Measurements from ENCODE around the gene RFX8.

Gene RFX8

DNA sequence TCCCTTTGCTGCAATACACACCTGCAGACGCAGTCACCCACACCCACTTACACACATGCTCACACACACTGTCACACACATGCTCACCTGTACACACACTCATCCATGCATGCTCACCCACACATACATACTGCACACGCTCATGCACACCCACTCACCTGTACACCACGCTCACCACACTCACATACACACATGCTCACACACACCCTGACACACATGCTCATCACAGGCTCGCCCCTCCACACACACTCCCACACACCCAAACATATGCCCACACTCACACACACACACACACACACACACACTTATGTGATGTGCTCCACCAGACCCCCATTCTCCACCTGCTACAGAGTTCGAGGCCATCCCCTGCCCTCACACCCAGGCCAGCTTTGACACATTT, 64.8 kb downstream of the RFX8 start:
- DNase-seq (ENCODE audit: low spot score), result no peak

DNA sequence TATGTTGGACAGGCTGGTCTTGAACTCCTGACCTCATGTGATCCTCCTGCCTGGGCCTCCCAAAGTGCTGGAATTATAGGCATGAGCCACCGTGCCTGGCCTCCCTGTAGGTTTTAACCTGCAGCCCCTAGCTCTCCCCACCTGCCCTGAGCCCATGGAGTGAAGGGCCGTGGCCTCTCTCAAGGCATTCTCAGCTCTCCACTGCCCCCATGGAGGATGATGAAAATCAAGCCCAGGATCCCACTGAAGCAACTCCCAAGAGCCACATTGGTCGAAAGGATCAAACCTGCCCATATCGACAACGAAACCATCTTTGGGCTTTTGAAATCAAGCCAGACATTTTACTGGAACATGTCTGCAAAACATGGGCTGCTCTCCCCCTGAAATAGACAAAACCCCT, 65.2 kb downstream of the RFX8 start:
- DNase-seq (ENCODE audit: low spot score), result no peak

DNA sequence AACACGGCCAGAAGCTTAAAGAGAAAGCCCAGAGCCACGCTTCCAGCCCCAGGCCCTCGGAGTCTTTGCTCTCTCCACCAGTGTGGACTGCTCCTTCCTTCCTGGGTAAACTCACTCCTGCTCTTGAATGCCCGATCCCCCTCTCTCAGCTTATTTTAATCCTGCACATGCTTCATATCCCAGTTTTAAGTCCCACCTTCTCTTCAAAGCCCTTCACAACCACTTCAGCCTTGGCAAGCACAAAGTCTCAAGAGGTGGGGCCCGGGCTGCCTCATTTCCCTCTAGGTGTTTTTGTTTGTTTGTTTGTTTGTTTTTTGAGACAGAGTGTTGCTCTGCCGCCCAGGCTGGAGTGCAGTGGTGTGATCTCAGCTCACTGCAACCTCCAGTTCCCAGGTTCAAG, 66.0 kb downstream of the RFX8 start:
- no peak for DNase-seq (ENCODE audit: low spot score)

DNA sequence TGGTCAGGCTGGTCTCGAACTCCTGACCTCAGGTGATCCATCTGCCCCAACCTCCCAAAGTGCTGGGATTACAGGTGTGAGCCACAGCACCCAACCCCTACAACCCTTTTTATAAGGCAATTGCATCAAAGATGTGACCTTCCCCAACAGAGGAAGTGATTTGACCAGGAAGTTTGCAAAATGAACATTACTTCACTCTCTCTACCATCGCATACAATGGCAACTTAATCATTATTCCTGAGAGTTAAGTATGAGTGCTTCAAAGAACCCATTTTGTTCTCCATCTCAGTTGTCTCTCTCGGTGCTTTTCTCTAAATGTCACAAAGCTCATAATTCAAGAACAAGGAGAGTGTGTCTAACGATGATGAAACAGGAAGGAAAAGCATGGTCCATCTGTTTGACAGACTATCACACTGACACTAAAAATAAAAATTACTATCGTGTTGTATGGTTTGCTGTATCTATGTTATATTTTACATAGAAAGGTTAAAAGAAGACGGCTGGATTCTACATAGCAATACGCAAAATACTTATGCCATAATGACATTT, 69.5 kb downstream of the RFX8 start:
- DNase-seq (ENCODE audit: low spot score), result no peak

DNA sequence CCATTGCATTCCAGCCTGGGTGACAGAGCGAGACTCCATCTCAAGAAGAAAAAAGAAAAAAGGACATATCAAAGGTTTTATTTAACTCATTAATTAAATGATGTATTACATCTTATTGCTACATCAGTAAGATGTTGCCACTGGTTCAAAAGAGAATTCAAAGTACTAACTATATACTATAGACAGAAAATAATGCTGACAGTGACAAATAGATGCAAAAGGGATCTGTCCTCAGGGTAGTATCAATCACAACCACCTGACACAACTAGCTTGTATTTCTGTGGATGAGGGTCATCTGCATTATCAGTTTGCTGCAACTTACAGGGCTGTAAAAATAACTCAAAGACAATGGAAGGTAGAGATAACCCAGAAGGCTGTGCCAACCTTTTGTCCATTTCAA, 71.2 kb downstream of the RFX8 start:
- DNase-seq (ENCODE audit: low spot score), result no peak

DNA sequence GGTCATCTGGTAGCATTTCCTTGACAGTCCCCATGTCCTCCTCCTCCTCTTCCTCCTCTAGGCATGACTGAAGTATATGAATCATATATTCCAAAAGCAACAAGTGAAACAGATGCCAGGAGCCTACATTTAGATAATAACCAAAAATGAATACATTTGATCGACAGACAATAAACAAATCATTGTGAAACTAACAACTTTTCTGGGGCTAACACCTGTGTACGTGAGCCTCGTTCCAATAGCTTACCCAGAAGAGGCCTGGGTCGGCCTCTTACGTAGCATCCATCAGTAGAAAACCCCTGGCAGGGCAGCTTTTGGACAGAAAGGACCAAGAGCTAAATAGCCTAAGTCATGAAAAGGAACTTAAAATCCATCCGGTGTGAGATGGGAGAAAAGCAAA, 72.3 kb downstream of the RFX8 start:
- DNase-seq (ENCODE audit: low spot score), result no peak

DNA sequence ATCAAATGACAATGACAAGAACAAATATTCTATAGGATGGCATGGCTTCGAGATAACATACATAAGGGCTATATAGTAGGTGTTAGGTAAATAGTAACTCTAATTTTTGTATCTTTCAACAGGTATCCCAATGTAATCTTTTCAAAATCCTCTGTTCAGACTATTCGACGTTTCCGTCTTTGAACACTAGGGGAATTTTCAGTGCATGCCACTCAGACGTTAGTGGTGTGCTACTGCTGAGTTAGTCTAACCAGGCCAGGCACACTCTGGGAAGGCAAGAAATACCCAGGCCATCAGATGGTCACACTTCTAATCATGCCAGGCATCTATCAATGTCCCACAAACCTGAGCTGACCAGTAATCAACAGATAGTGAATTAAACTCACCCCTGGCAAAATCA, 73.0 kb downstream of the RFX8 start:
- no peak for DNase-seq (ENCODE audit: low spot score)

DNA sequence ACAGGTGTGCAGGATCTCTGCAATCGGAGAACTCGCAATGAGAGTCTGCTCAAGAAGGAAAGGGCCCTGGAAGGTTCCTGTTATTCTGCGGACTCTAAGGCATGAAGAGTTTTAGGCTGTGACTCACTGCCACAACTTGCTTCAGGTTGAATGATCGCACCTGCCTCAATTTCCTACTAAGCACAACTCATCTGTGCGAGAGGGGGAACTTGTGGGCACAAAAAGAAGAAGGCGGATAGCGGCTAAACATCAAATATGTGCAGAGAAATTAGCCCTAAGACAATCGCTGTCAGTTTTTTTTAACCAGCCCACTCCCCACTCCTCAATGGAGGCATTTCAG, 73.6 kb downstream of the RFX8 start:
- no peak for DNase-seq (ENCODE audit: low spot score)

DNA sequence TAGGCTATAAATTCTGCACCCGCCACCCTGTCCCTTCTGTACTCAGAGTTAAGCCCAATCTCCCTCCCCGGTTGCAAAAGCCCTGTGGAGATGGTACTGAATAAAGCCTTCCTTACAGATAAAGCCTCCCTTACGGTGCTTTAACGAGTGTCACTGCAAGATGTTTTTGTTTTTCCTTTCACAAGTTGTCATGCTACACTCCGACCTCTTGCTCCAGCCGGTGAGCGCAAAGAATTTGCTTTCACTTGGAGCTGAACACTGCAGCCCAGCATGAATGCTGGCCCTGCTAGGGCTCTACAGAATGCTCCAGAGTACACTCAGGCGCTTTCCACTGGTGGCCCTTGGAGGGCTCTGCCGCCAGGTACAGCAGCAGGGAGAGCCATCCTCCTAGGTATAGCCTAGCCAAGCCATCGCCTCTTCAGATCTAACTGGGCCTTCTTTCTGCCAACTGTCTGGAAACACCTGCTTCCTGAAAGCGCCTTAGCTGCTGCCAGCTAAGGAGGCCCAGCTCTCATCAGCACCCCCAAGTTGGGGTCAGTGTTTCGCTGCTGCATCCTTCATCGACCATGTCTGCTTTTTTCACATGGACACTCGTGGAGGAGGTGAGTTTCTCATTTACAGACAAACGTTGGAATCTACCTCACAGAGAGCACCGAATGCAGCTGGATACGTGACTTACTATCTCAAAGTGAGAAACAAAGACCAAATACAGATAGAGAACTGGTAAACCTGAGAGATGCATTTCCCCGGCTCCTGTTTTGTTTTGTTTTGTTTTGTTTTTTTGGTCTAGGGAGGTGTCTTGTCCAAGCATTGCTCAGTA, 74.2 kb downstream of the RFX8 start:
- DNase-seq (ENCODE audit: low spot score), result no peak

DNA sequence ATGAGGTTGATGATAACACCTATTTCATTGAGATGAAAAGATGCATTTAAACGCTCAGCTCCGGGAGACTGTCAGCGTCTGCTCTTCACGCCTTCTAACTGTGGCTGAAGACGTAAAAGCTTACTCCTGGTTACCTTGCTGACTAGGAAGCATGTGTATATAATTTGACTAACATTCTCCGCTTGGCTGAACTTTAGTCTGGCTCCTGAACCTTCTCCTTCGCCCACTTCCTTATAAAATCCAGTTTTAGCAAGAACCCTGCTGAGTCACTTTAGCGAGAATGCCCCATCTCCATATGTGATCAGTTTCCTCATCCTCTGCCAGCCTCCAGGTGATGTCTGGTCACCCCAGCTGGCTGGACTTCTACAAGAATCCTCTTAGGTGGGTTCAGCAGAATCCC, 74.9 kb downstream of the RFX8 start:
- no peak for DNase-seq (ENCODE audit: low spot score)

DNA sequence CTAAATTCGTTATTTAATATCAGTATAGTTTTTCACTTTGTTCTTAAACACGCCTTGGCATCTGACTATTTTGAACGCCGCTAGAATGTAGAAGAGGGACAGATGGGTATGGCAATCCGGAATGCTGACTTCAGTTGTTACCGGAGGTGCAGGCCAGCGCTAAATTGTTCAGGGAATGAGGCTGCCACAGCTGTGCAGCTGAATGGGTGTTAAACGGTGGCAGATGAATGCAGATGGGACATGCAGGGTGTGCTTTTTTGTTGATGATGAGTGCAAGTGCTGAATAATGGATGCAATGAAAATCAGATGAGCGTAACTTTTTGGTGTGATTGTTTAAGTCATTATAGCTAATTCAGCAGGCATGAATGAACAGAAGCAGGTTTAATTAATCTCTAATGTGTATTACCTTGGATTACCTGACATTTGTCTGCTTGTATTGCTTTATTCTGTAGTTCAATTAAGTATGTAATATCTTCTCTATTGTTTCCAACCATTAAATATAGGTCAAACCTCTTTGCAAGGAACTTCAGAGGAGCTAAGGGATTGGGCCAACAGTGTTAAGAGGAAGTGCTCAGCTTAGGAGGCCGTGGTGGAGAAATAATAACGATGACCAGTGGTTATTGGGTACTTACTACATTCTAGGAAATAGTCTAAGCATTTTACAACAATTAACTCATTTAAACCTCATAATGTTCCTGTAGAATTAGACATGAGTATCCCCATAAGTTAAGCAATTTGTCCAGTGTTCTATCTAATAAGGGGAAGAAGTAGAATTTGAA, 75.7 kb downstream of the RFX8 start:
- no peak for DNase-seq (ENCODE audit: low spot score)

DNA sequence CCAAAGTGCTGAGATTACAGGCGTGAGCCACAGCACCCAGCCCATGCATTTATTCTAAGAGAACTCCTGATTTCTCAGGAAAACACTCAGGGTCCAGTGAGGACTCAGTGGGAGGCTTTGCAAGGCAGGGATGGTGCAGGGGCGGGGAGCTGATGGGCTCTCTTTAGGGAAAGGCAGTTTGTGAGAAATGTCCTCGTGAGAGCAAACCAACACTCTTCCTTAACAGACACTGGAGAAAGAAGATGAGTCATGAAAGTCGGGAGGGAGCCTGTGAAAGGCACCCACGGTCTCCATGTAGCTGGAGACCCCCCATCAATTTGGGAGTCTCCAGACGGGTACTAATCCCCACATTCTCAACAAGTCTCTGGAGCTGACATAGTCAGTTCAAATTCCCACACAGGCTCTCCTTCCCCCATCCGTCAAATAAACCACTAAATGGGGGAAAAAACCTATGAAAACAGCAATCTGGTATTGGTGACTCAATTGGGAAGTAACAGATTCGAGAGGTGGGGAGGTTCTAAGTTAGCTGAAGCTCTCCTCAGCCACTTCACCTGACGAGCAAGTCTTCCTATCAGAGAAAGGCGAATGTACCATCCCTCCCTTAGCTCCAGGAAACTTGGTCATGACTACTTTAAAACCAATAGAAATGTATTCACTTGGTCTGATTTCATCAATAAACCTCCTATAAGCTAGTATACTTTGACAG, 76.6 kb downstream of the RFX8 start:
- no peak for DNase-seq (ENCODE audit: low spot score)

DNA sequence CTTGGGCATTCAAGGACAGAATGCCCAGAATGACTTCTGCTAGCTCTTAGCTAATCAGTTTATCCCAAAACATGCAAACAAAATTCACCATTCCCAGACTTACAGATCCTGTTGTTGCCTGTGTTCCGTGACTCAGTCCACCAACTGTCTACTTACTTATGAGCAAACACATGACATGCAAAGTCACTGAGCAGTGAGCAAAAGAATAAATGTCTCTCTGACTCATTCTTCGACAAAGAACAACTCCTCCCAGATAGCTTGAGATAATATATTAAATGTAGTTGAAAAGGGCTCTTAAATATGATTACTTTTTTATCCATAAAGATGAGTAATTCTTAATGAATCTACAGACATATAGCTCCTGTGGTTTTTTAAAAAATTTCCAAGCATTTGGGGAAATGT, 78.6 kb downstream of the RFX8 start:
- peak; percentile 27 for DNase-seq (ENCODE audit: low spot score)

DNA sequence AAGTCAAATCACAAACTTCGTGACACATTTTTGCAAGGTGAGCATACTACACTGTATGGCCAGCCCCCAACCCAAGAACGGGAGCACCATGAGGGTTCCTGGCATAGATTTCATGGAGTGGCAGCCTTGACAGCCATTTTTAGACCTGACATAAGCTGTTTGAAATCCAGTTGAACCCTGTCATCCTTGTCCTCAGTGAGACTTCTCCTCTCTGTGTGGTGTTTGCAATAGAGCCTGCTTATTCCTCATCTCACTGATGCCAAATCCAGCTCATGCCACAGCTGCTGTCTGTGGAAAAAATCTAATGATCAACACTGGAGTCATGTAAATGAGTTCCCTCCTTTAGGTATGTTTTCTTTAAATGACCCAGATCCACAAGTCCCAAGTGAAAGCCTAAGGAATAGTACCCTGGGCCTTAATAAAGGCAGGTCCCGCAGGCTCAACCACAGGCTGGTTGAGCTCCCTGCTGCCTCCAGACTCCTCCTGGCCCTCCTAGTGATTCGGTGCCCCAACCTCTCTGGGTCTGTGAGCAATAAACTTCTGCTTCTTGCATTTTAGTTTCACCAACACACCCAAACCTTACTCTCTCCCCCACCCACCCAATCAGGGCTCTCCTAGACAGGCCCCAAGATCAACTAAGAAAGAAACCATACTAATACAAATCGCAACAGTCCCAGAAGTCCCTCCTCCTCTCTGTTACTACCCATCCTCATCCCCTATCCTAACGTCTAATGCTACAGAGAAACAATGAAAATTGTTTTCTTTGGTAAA, 79.2 kb downstream of the RFX8 start:
- no peak for DNase-seq (ENCODE audit: low spot score)

DNA sequence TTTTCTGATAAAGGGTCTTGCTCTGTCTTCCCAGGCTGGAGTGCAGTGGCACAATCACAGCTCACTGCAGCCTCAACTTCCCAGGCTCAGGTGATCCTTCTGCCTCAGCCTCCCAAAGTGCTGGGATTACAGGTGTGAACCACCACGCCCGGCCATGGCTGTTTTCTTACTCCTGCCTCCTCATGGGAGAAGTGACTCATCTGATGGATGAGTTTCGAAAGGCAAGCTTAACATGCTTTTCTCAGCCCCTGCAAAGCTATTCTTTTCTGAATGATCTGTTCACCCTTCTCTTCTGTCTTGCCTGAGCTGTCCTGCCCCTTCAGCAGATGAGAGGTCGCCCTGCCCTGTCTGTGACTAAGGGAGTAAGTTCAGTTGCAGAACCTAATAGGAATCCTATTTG, 86.7 kb downstream of the RFX8 start:
- peak; percentile 45 for DNase-seq (ENCODE audit: low spot score)

DNA sequence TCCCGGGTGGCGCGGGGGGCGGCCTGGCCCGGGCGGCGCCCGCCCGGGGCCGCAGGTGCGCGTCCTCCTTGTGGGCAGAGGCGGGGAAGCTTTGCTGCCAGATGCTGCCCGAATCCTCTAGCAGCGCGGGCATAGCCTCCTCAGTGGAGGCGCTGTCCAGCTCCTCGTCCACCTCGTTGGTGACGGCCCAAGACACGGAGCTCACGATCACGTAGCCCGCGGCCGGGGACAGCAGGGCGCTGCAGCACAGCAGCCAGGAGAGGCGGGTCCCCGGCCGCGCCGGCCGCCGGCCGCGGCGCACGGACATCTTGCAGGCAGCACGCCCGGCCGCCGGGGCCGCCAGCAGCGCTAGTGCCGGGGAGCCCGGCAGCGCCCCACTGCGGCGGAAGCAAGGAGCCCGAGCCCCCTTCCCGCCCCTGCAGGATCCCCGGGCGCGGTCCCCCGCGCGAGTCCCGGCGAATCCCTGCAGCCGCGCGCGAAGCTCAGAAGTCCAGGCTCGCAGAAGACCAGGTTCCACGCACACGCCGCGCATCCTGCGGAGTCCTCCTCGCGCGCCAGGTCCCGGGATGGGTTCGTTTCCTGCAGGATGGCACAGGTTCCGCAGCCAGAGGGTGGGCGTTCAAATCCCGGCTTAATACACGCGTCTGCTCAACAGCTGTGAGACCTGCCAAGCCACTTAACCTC, 87.6 kb downstream of the RFX8 start, which contains the start of gene CREG2:
Gene CREG2, minus strand, starts transcription at position 353 of the 684 bp plus-strand sequence. Its CDS starts 46 bp downstream, at position 307.
- peak; percentile 66 for DNase-seq (ENCODE audit: low spot score)

DNA sequence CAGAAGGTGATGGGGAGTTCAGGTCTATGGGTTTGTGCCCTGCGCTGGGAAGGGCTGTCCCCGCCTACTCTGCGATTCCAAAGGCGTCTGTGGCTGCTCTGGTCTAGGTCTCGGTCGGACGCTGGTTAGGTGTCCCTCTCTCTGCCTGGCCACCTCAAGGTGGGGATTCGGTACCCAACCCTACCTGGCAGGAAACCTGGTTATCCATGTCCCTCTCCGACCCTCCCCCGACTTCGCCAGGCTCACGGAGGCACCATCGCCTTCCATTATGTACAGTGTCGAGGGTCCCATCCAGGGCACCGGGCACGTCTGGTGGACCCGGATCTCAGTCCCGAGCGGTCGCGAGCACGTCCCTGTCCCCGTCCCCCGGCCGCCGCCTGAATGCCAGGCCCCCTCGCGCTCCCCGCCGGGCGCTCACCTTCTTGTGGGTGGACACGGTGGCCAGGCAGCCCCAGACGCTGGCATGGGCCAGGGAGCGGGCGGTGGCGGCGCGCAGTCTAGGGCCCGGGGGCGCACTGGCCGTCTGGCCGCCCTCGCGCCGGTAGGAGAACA, 88.2 kb downstream of the RFX8 start:
- DNase-seq (ENCODE audit: low spot score), result no peak

DNA sequence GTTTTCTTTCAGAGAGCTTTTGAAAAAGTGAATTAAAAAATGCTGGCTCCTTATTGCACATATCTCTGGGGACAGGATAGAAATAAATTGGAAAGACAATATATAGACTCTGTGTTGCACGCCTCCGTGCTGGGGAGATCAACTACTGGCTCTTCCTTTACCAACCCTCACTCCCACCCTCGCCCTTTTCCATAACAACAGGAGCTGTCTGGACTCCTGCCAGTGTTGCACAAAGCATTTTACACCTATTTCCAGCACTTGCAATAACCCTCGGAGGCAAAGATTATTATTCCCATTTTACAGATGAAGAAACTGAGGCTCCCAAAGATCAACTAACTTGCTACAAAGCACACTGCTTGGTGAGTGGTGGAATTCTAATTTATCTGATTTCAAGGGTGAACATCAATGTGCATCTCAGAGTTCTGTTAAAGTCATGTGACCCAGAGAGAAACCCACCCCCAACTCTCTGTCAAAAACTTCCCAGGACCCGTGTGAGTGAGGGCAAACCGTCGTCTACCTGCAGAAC, 91.8 kb downstream of the RFX8 start:
- DNase-seq (ENCODE audit: low spot score), result no peak

DNA sequence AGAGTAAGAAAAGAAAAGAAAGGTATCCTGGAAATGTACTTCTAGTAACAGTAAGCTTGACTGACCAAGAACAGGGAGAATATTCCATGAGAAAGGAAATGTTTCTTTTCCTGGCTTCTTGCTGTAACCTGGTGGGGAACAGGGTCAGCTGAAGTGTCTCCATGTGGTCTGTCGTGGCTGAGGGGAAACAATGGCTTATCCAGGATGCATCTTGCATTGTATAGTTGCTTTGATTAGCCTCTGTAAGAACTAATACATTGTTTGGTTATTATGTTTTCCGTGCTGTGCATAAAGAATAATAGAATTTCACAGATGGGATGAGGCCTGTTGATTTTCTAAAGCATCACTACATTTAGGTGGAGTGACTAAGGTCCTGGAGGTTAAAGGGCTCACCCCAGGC, 92.5 kb downstream of the RFX8 start:
- DNase-seq (ENCODE audit: low spot score), result no peak

DNA sequence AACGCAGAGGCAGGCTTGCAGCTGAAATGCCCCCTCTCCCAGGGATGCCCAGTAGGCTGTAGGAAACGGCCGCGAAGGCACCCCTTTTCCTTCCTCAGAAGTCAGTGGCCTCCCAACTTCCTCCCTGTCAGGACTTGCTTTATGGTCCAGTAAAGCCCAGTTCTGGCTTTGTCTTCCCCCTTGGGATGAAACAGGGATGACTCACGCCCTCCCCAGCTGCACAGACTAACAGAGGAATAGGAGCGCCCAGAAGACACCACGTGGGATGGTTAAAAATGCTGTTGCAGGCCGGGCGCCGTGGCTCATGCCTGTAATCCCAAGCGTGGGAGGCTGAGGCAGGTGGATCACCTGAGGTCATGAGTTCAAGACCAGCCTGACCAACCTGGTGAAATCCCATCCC, 94.5 kb downstream of the RFX8 start:
- DNase-seq (ENCODE audit: low spot score), result peak; percentile 48

DNA sequence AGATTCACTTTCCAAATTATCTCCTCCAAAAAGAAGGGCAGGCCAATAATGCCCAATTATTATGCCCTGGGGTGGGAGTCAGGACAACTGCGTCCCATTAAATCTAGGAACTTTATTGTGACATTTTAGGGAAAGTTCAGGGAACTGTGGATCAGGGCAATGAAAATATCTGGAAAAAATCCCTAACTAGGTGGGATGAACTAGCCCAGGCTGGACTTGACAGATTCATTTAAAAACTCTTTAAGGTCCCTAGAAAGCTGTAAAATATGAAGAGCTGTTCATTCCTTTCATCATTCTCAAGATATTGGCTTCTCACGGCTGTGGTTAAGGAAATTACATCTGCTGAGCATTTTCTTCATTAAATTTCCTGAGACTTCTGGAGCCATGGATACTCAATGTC, 95.8 kb downstream of the RFX8 start:
- DNase-seq (ENCODE audit: low spot score), result no peak

Measured in SW480 (cell line).